ENCODE results near the gene CYSLTR2.

GRCh38 chr13:48645845-48646244, 7.9 kb upstream of the CYSLTR2 start:
- no peak for TF ChIP-seq EZH2 (IDR thresholded peaks at IDR 0.05; ENCODE audit: borderline replicate concordance)
- TF ChIP-seq CTCF (IDR thresholded peaks at IDR 0.05; ENCODE audit: poor library complexity): no peak
